GM19238 (cell line): ENCODE measurements around the gene SPRED3.
"Not testable (repeated sequence)": the region's sequence is repeated elsewhere in the genome, so short reads cannot be mapped to it uniquely, and the experiment has no call there.

Experiments
- DNase-seq: peaks from one replicate; pipeline ENCODE4 v3.0.0; 2011; ENCODE audit warnings: low spot score; ENCODE audit not compliant: insufficient read length

The SPRED3 gene

GRCh38 chr19:38388349-38389100 is at the start of gene SPRED3:
Gene SPRED3, plus strand, starts transcription at chr19:38388697. Its CDS starts 1,606 bp downstream, at chr19:38390303.
- no peak for DNase-seq

GRCh38 chr19:38339011-38339410 is 49.5 kb upstream of the SPRED3 start:
- DNase-seq: not testable (repeated sequence)

- no peak for DNase-seq
Observed at GRCh38 chr19:38340927-38341326, 47.6 kb upstream of the SPRED3 start.

GRCh38 chr19:38346837-38347236 is 41.7 kb upstream of the SPRED3 start:
- no peak for DNase-seq

- no peak for DNase-seq
Observed at GRCh38 chr19:38350883-38351282, 37.6 kb upstream of the SPRED3 start.

GRCh38 chr19:38351865-38352395 is 36.6 kb upstream of the SPRED3 start:
- DNase-seq: no peak

- no peak for DNase-seq
Observed at GRCh38 chr19:38352611-38353010, 35.9 kb upstream of the SPRED3 start.

- DNase-seq: no peak
Observed at GRCh38 chr19:38355728-38356725, 32.5 kb upstream of the SPRED3 start.

GRCh38 chr19:38358071-38358470 is 30.4 kb upstream of the SPRED3 start:
- no peak for DNase-seq

- DNase-seq: no peak
Observed at GRCh38 chr19:38359242-38360021, 29.1 kb upstream of the SPRED3 start.

- DNase-seq: no peak
Observed at GRCh38 chr19:38360351-38360750, 28.1 kb upstream of the SPRED3 start.

- no peak for DNase-seq
Observed at GRCh38 chr19:38360839-38361631, 27.5 kb upstream of the SPRED3 start.

- peak; percentile 63 for DNase-seq
Observed at GRCh38 chr19:38361633-38362075, 26.8 kb upstream of the SPRED3 start.

GRCh38 chr19:38362076-38362945 is 26.2 kb upstream of the SPRED3 start:
- peak; percentile 60 for DNase-seq

- not testable (repeated sequence) for DNase-seq
Observed at GRCh38 chr19:38362946-38363688, 25.4 kb upstream of the SPRED3 start.

- no peak for DNase-seq
Observed at GRCh38 chr19:38367041-38367440, 21.5 kb upstream of the SPRED3 start.

- no peak for DNase-seq
Observed at GRCh38 chr19:38369584-38369983, 18.9 kb upstream of the SPRED3 start.

GRCh38 chr19:38370299-38370698 is 18.2 kb upstream of the SPRED3 start:
- no peak for DNase-seq

GRCh38 chr19:38371081-38371480 is 17.4 kb upstream of the SPRED3 start:
- DNase-seq: no peak
